PC-9 (cell line): ENCODE measurements around the gene NKIRAS1.

ENCODE experiments used
- CTCF ChIP-seq: fragments of 200-600 bp; sonication (generic); conservative IDR thresholded peaks from 2 replicates; pipeline ENCODE4 v1.6.1; 2017; ENCODE audit warnings: mixed run types, antibody characterized with exemption, mild to moderate bottlenecking, moderate library complexity
- EZH2 ChIP-seq: fragments of 200-600 bp; sonication (generic); IDR thresholded peaks from 2 replicates; pipeline ENCODE4 v1.8.0; 2017; ENCODE audit warnings: antibody characterized with exemption, low read depth

DNA sequence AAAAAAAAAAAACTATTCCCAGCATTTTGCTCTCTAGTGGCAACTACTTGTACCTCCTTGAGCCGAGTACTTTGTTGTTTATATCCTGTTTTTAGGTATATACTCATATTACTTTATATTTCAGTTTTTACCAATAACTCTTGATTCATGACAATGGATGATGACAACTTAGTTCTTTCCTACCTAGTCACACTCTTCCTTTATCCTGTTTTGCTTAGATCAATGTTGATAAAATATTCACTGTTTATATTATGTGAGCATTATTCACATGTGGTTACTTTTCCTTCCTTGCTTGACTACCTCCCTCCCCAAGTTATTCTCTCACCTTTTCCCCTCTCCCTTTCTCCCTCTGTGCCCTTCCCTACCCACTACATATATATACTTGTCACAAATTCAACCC lies 53.7 kb downstream of the NKIRAS1 start:
- TF ChIP-seq CTCF (no peak), EZH2 (no peak)
